Hematopoietic multipotent progenitor cell treated with erythropoietin and hydrocortisone succinate and interleukin-3 and kit ligand, for 15 days (in vitro differentiated cells): Measurements from ENCODE around the gene MAP4K3.

ENCODE experiments used
- DNase-seq: peaks from one replicate; pipeline ENCODE4 v3.0.0-alpha.2; 2015; ENCODE audit warnings: low spot score

Gene MAP4K3

DNA sequence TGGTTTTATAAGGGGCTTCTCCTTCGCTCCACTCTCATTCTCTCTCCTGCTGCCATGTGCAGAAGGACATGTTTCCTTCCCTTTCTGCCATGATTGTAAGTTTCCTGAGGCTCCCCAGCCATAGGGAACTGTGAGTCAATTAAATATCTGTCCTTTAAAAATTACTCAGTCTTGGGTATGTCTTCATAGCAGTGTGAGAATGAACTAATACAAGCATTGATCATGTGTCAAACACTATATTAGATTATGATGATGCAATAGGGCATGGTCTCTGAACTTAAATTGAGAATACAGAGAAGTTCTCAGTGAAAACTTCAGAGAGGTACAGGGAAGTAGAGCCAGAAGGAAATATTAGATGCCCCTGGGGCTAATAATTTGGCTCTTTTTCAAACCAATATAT, 5.9 kb upstream of the MAP4K3 start:
- no peak for DNase-seq

- no peak for DNase-seq
These were observed 624 bp upstream of the MAP4K3 start for GRCh38 chr2:39437522-39438296.

DNA sequence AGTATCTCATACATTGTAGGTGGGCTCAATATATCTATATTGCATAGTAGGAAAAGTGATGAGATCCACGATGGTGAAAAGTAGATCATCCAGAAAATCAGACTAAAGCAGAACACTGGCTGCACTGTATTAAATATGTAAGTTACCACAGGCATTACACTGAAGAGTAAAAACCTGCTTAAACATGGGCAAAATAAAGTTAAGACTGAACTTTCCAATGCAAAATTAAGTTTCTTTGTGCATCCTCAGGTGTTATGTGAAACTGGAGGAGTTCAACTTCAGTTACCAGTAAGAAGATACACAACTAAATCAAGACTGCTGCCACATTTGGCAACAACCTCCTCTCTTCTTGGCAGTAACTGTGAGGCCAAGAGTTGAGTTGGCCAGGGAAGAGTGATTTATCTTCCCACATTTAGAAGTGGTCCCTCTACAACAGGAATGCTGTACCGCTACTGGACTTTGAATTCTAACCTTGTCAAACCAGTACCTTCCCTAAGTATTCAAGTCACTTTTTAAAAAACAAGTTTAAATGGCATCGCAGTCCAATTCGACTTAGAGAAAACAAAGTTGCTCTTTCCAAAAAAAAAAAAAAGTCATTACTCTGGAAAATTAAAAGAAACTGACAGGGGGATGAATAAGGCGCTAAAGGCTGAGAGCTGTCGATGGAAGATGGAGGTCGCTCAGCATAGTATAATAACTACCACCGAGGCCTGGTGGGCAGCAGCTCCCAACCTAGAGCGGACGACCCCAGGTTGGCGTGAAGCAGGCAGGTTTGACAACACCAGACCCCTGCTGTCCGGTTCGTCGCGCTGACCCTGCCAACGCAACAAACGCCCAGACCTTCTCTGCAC, 1.1 kb downstream of the MAP4K3 start:
- no peak for DNase-seq

GRCh38 chr2:39435234-39435633, 1.9 kb downstream of the MAP4K3 start:
- no peak for DNase-seq

DNA sequence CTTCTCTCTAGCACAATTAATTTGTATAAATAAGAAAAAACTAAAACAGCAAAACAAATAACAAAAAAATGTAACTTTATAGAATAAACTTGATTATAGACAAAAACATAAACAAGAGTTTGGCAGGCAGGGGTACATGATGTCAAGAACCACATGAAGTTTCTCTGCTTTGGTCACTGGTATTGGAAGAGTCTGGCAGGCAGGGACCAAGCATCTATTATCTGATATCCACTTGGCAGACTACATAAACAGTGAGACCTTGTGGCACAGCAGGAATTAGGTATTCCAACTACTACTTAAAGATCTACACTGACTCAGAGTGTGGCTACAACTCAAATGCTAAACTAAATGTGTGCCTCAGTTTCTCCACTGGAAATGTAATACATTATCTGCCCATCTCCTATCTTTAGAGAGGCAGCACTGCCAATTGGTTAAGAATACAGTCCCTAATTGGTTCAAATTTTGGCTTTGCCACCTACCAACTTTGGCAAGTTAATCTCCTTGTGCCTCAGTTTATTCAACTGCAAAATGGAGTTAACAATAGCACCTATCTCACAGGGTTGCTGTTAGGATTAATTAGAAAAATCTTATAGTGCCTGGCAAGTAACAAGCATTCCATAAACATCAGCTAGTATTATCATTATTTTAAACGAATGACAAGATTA, 2.7 kb downstream of the MAP4K3 start:
- no peak for DNase-seq

GRCh38 chr2:39433586-39434195, 3.4 kb downstream of the MAP4K3 start:
- peak; percentile 34 for DNase-seq

GRCh38 chr2:39432701-39433100, 4.4 kb downstream of the MAP4K3 start:
- DNase-seq, result no peak

DNA sequence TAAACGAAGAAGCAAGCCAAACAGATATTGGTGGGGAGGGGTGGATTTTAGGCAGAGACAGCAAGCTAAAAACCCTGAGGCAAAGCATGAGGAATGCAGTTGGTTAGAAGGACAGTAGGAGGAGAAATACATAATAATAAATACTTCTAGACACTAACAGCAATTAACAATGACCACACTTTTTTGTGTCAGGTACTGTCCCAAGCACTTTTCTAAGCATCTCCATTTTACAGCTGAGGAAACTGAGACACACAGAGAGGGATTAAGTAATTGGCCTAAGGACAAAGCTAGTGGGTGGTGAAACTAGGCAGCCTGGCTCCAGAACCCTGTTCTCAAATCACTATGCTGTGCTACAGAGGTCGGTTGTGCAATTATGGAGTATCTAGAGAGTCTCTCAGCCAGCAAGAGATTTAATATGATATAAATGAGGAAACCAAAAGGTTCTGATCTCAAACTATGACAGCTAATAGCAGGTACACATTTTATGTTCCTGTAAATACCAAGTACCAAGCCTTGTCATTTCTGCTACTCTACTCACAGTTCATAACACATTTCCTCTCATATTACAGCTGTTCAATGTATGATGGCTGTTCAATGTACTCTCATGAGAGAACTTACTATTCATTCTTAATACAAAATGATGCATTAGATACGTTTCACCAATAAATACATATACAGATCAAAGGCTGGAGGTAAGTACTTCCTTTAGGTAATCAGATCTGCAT, 5.3 kb downstream of the MAP4K3 start:
- DNase-seq, result no peak

DNA sequence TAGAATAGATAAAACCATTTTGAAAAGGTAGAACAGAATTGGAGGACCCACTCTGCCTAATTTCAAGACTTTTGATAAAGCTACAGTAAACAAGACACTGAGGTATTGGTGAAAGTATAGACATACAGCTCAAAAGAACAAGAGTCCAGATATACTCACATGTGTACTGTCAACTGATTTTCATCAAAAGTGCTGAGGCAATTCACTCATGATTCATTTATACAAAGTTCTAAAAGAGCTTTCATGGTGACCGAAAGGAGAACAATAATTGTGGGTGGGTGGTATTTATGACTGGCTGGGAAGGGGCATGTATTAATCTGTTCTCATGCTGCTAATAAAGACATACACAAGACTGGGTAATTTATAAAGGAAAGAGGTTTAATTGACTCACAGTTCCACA, 7.3 kb downstream of the MAP4K3 start:
- DNase-seq, result no peak

DNA sequence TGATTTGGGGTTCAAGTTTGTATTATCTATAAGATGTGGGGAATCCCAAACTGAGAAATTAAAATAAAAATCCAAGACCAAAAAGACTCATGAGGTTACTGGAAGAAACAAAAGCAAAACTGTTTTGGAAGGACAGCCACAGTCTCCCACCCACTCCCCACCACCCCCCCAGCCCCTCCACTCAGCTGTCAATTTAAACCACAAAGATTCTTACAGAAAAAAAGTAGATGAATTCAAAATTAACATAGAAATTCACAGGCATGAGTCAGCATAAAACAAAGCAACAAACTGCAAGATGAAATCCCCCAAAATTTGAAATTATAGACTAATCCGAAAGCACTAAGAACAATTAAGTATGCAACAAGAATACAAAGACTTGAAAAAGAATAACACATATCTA, 12.1 kb downstream of the MAP4K3 start:
- no peak for DNase-seq

DNA sequence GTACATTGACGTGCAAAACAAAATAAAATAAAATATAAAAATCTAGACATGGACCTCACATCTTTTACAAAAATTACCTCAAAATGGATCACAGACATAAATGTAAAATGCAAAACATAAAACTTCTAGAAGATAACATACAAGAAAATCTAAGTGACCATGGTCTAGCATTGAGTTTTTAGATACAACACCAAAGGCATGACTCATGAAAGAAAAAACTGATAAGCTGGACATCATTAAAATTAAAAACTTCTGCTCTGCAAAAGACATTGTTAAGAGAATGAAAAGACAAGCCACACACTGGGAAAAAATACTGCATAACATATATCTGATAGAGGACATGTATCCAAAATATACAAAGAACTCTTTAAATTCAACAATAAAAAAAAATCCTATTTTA, 14.4 kb downstream of the MAP4K3 start:
- DNase-seq, result no peak

DNA sequence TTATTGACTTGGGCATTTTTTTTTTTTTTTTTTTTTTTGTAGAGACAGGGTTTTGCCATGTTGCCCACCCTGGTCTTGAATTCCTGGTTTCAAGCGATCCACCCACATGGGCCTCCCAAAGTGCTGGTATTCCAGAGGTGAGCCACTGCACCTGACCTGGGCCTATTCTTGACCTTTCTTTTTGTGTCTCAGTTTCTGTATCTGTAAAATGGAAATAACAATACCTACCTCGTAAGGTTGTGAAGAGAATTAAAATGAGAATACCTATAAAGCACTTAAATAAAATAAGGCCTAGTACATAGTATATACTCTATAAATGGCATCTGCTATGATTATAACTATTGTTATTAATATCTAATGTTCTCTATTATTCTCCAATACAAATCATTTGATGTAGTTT, 15.7 kb downstream of the MAP4K3 start:
- no peak for DNase-seq

DNA sequence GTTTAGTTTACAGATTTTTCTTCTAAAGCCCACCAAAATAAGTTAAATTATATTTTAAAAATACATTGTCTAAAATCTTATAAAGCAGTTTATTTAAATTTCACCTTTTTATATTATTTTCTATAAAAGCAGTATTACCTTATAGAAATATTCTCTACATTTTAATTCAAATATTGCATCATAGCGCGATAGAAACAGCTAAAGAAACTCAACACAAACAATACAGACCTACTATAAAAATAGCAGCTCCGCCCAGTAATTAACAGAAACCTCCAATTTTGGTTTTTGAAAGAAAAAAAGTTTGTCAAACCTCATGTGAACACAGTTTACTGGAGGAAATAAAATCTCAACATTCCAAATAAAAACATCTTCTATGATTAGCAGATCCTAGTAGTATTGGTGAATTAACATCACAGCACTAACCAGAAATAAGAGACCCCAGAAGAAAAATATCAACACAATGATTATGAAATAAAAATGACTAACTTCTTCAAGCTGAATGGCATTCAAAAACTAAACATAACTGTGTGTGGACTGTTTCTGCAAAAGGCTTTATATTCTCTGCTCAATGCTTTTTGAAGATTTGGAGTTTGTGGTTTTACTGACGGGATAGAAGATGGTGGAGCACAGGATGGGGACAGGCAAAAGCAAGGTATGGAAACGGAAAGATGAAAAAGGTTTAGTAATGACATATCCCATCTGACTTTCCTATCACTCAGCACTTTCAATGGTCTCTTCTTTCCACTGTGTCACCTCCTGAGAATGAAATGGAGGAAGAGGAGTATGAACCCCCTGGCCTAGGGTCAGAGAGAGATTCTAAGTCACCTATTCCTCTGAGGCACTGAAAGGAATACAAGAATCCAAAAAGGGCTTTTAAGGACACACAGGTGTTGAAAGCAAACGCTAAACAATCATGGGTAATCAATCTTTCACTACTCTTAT, 17.5 kb downstream of the MAP4K3 start:
- DNase-seq, result no peak

- DNase-seq, result no peak
These were observed 18.6 kb downstream of the MAP4K3 start for GRCh38 chr2:39418491-39418890.

DNA sequence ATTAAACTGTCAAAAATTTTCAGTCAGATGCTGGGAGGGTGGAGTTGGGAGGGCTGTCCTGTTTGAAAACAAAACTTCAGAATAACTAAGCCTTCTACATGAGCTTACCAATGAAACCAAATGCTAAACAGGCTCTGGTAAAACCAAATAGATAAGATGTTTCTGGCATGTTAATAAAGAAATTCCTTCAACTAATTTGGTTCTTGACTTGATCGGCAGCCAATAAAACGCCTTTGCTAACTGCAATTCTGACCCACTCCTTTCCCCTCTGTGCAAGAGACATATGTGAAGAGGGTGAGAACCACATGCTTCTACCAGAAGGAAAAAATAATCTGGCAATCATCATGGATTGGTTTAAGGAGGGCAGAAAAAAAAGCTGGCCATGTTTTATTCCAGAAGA, 20.9 kb downstream of the MAP4K3 start:
- no peak for DNase-seq

GRCh38 chr2:39413063-39413737, 23.9 kb downstream of the MAP4K3 start:
- no peak for DNase-seq

DNA sequence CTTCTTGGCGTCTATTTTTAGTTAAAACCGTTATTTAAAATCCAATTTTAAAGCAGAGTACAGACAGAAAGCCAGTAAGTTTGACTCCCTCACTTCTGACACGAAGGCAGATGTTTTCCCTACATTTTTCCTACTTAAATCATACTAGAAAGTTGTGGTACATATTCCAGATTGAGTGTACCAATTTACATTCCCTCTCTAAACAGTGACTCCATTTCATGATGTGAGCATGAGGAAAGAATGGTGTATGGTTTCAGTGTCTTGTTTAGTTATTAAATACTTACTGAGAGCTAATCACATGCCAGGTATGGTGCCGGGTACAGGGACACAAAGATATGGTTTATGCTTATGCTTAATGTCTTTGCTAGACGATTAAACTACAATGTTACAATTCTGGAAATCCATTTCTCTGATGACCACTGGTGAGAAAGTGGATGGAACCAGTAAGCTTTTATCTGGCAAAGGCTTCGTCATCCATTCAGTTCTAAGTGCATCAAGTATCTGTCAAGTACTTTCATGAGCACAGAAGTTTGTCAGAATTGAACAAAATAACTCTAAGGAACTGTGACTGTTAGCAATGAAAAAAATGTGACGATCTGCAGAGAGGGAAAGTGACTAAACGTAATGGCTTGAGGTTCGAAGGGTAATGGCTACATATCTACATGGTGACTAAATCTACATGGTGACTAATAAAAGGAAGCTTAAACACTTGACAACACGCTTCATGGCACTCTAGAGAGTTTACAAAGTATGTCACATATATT, 25.7 kb downstream of the MAP4K3 start:
- DNase-seq, result no peak

DNA sequence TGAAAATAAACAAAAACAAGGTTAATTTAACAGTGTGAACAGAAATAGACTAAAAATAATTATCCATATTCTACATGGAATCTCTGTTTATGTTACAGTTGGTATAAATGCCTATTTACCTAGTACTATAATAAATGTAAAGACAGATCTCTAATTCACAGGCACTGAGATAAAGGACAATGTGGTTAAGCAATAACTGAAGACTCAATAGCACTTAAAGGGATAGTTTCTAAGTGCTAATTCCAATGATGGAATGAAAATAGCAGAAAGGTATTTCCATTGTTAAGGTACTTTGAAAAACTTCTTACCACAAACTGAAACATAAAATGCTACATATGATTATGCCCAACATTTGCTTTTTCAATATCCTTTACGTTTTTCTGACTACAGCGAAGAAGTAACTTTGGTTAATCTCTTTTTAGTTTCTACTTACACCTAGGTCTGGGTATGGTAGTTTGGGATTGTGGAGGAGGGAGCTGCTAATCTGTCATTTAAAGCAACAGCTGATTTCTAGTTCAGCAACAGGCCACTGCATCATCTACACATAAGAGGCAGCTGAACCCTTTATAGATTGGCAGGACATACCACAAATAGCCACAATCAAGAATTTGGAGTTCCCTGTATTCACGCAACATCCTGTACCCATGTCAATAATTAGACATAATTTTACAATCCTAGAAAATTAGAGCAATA, 27.2 kb downstream of the MAP4K3 start:
- DNase-seq, result no peak
